HCT116 (cell line): Measurements from ENCODE around the gene TNRC6B. TPM values are rescaled to one million over a fixed set of nuclear protein-coding genes. Genes with fewer than 3 reads are reported as not detected.

Experiments
- ATAC-seq: fragments of 200-7000 bp; cut with Tn5 transposase; 2 replicates; pipeline ENCODE4 v1.9.1; 2020; ENCODE audit warnings: mild to moderate bottlenecking, moderate library complexity
- BruUV-seq: library from RNA; stranded (reverse); fragments of 400-500 nt; replicated peaks from 2 replicates; lab custom pipeline; 2021; lab: Mats Ljungman, UMichigan
- CTCF ChIA-PET: fragments of 300-600 bp; sonication (Branson Sonifier 250); formaldehyde crosslinking; loops from one replicate; lab custom pipeline; 2021; ENCODE audit warnings: antibody characterized with exemption; lab: Charles Lee
- POLR2A ChIA-PET: fragments of 300-600, 350-600 bp; sonication (Branson Sonifier 250); formaldehyde crosslinking; loops from one replicate; lab custom pipeline; 2021; ENCODE audit warnings: antibody characterized with exemption; lab: Charles Lee
- RAD21 ChIA-PET, 2 experiments: fragments of 300-600 bp; sonication (Branson Sonifier 250); formaldehyde crosslinking; loops; one replicate each; lab custom pipeline; 2023; ENCODE audit warnings: low total read pairs in 2 of 2; ENCODE audit not compliant: uncharacterized antibody in 2 of 2, unreplicated experiment in 2 of 2, low non-redundant PET in 1 of 2; lab: Charles Lee
- DNase-seq: peaks from one replicate; pipeline ENCODE4 v3.0.0-alpha.2; 2010; ENCODE audit warnings: low read depth, low spot score
- H2AFZ ChIP-seq: fragments of 200-600 bp; shearing (Covaris generic), sonication (generic); 2 replicates; pipeline ENCODE4 v1.6.1; 2017; ENCODE audit warnings: low read depth, mixed run types, mixed read lengths, antibody characterized with exemption, low read length; ENCODE audit not compliant: poor library complexity, severe bottlenecking
- H3K27ac ChIP-seq: 2 replicates; pipeline ENCODE4 v1.5.1; 2012; ENCODE audit warnings: low read depth, low read length
- H3K27me3 ChIP-seq: fragments of 200-600 bp; sonication (generic); 2 replicates; pipeline ENCODE4 v1.6.1; 2016; ENCODE audit warnings: mixed run types, low read length, mixed read lengths; ENCODE audit not compliant: insufficient read depth
- H3K36me3 ChIP-seq, 2 experiments: fragments of 200-500 bp in 1 of 2; fragments of 200-600 bp in 1 of 2; sonication (Bioruptor generic) in 1 of 2; sonication (generic) in 1 of 2; 2 replicates each; pipeline versions ENCODE4 v1.5.1 to v1.6.1; 2014 to 2016; ENCODE audit warnings: low read length in 2 of 2, inconsistent platforms in 1 of 2, mixed read lengths in 1 of 2, mixed run types in 1 of 2; ENCODE audit not compliant: insufficient read depth in 2 of 2, control insufficient read depth in 1 of 2
- H3K4me1 ChIP-seq, 2 experiments: fragments of 200-600 bp in 1 of 2; sonication (generic) in 1 of 2; 2 replicates each; pipeline versions ENCODE4 v1.5.1 to v1.6.1; 2012 to 2017; ENCODE audit warnings: low read length in 2 of 2, inconsistent platforms in 1 of 2, mild to moderate bottlenecking in 1 of 2, mixed read lengths in 1 of 2, mixed run types in 1 of 2, moderate library complexity in 1 of 2; ENCODE audit not compliant: insufficient read depth in 2 of 2, control insufficient read depth in 1 of 2
- H3K4me2 ChIP-seq: fragments of 200-600 bp; sonication (generic); 2 replicates; pipeline ENCODE4 v1.6.1; 2017; ENCODE audit warnings: mixed run types, low read length, mixed read lengths
- H3K4me3 ChIP-seq, 2 experiments: fragments of 200-600 bp in 1 of 2; sonication (generic) in 1 of 2; replicated peaks in 1 of 2; 2 replicates each; pipeline ENCODE4 v1.5.1; 2011 to 2016; ENCODE audit warnings: low read length in 2 of 2, control low read depth in 1 of 2, low read depth in 1 of 2, mild to moderate bottlenecking in 1 of 2, mixed read lengths in 1 of 2, mixed run types in 1 of 2
- H3K79me2 ChIP-seq: fragments of 200-600 bp; sonication (generic); 2 replicates; pipeline ENCODE4 v1.6.1; 2017; ENCODE audit warnings: mild to moderate bottlenecking, mixed run types, low read length, moderate library complexity, mixed read lengths; ENCODE audit not compliant: insufficient read depth
- H3K9ac ChIP-seq: fragments of 200-600 bp; sonication (generic); 2 replicates; pipeline ENCODE4 v1.6.1; 2016; ENCODE audit warnings: low read length, mixed read lengths
- H3K9me2 ChIP-seq: fragments of 200-600 bp; sonication (generic), shearing (Covaris generic); 2 replicates; pipeline ENCODE4 v1.6.1; 2017; ENCODE audit warnings: mixed run types, mild to moderate bottlenecking, moderate library complexity; ENCODE audit not compliant: insufficient read depth
- H3K9me3 ChIP-seq, 2 experiments: fragments of 200-500 bp in 1 of 2; fragments of 200-600 bp in 1 of 2; sonication (Bioruptor generic) in 1 of 2; sonication (generic) in 1 of 2; 2 replicates each; pipeline ENCODE4 v1.6.1; 2014 to 2017; ENCODE audit warnings: low read length in 2 of 2, mixed read lengths in 2 of 2, inconsistent platforms in 1 of 2, low read depth in 1 of 2, mild to moderate bottlenecking in 1 of 2, mixed run types in 1 of 2, moderate library complexity in 1 of 2; ENCODE audit not compliant: control insufficient read depth in 1 of 2, insufficient read depth in 1 of 2
- H4K20me1 ChIP-seq: fragments of 200-600 bp; sonication (generic), shearing (Covaris generic); 2 replicates; pipeline ENCODE4 v1.6.1; 2017; ENCODE audit warnings: mixed run types, mild to moderate bottlenecking, moderate library complexity; ENCODE audit not compliant: insufficient read depth
- CBX3 ChIP-seq: IDR thresholded peaks from 2 replicates; pipeline ENCODE4 v1.6.1; 2012; ENCODE audit warnings: low read depth
- CEBPB ChIP-seq: IDR thresholded peaks from 2 replicates; pipeline ENCODE4 v1.6.1; 2012; ENCODE audit warnings: low read depth
- EGR1 ChIP-seq: IDR thresholded peaks from 2 replicates; pipeline ENCODE4 v1.6.1; 2012; ENCODE audit warnings: low read depth
- FOSL1 ChIP-seq: IDR thresholded peaks from 2 replicates; pipeline ENCODE4 v1.6.1; 2012; ENCODE audit warnings: low read depth
- JUND ChIP-seq: IDR thresholded peaks from 2 replicates; pipeline ENCODE4 v1.6.1; 2012
- MAX ChIP-seq: IDR thresholded peaks from 2 replicates; pipeline ENCODE4 v1.6.1; 2012
- POLR2A ChIP-seq: IDR thresholded peaks from 2 replicates; pipeline ENCODE4 v1.7.0; 2011; ENCODE audit warnings: borderline replicate concordance; ENCODE audit not compliant: insufficient read depth, insufficient read length; ENCODE audit errors: extremely low read depth
- POLR2AphosphoS5 ChIP-seq: IDR thresholded peaks from 2 replicates; pipeline ENCODE4 v1.6.1; 2011; ENCODE audit warnings: mild to moderate bottlenecking, low read depth, low read length, moderate library complexity
- RAD21 ChIP-seq: IDR thresholded peaks from 2 replicates; pipeline ENCODE4 v1.6.1; 2012; ENCODE audit warnings: low read depth, mild to moderate bottlenecking
- SIN3A ChIP-seq: IDR thresholded peaks from 2 replicates; pipeline ENCODE4 v1.6.1; 2012; ENCODE audit warnings: low read depth
- SP1 ChIP-seq: IDR thresholded peaks from 2 replicates; pipeline ENCODE4 v1.6.1; 2012; ENCODE audit warnings: low read depth
- TCF7L2 ChIP-seq: IDR thresholded peaks from 2 replicates; pipeline ENCODE4 v1.7.0; 2011; ENCODE audit warnings: borderline replicate concordance, inconsistent platforms; ENCODE audit not compliant: insufficient read depth, insufficient read length; ENCODE audit errors: extremely low read depth
- YY1 ChIP-seq: IDR thresholded peaks from 2 replicates; pipeline ENCODE4 v1.6.1; 2011; ENCODE audit warnings: low read length, low read depth, moderate library complexity, mild to moderate bottlenecking; ENCODE audit not compliant: insufficient replicate concordance; ENCODE audit errors: extremely low read depth
- ZFX ChIP-seq: fragments of 450-650 bp; IDR thresholded peaks from 2 replicates; pipeline ENCODE4 v1.6.1; 2017
- ZNF274 ChIP-seq: fragments of 200-500 bp; sonication (Bioruptor generic); IDR thresholded peaks from 2 replicates; pipeline ENCODE4 v1.6.1; 2014; ENCODE audit warnings: mild to moderate bottlenecking, low read depth, low read length, inconsistent platforms
- intact Hi-C: fragments of 100-400 bp; cut with micrococcal nuclease; formaldehyde crosslinking; loops from 2 replicates; pipeline ENCODE4 v1.10.0; 2022
- total RNA-seq: library from RNA; stranded (reverse); gene quantifications from one replicate; pipeline ENCODE4 v1.2.1, GENCODE V29; 2021; ENCODE audit not compliant: unreplicated experiment
- TF ChIP-seq, protein P1 (sequence below): IDR thresholded peaks from 2 replicates; pipeline ENCODE4 v1.6.1; 2012

TNRC6B gene
- total RNA-seq, 1 experiment from 2014 or later: 29.8 TPM

GRCh38 chr22:40305625-40306024 lies 127.9 kb downstream of the TNRC6B start:
- Histone ChIP-seq H3K9ac (no peak overlapping the region), H3K4me1 (no peaks in the 10 kb centered on the region), H3K4me3 (no peak overlapping the region), H3K36me3 (peaks cover 6 to 13% of the 10 kb centered on the region in 2 experiments; a peak in 3 of 4 replicates), H3K9me3 (no peaks in the 10 kb centered on the region), H3K4me2 (no peak overlapping the region), H3K27ac (no peak overlapping the region), H3K79me2 (no peaks in the 10 kb centered on the region), H4K20me1 (no peaks in the 10 kb centered on the region), H3K9me2 (no peaks in the 10 kb centered on the region), H3K27me3 (no peaks in the 10 kb centered on the region), H2AFZ (no peak overlapping the region)
- intact Hi-C loops: no loop called here
- ATAC-seq: no peak
- CTCF ChIA-PET: no interaction called here
- POLR2A ChIA-PET: no interaction called here
- no peak for DNase-seq
- RAD21 ChIA-PET: no interaction called here
- BruUV-seq: no TSS peak
- no peak for TF ChIP-seq RAD21
- TF ChIP-seq SP1: no peak
- TF ChIP-seq CEBPB: no peak
- TF ChIP-seq SIN3A: no peak
- TF ChIP-seq MAX: no peak
- no peak for TF ChIP-seq YY1
- TF ChIP-seq TCF7L2: no peak
- TF ChIP-seq FOSL1: no peak
- TF ChIP-seq POLR2A: no peak

DNA sequence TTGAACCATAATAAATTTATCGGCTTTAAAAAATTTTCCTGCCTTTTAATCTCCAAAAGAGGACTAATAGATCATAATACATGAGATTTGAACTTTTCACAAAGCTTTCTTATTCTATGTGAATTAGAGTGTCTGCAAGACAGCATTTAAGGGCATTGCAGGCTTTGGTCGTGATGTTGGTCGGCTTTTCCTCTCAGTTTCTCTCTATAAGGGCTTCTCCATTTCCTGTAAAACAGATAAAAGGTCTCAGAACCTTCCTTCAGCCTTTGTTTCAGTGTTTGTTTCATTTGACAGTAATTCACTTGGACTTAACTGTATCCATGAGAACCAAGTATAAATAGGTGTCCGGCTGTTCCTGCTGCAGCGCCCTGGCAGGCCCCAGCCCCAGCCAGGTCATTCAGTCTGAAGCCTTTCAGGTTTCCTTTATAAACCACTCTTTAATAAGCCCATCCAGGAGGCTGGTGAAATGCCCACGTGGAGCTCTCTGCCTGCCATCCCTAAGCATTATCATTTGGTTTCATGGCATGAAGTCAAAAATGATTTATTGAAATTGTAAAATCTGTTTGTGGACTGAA lies 131.4 kb downstream of the TNRC6B start:
- Histone ChIP-seq H3K4me1 (no peaks in the 10 kb centered on the region), H3K79me2 (no peaks in the 10 kb centered on the region), H4K20me1 (no peaks in the 10 kb centered on the region), H3K9ac (no peak overlapping the region), H3K36me3 (peaks cover 18 to 28% of the 10 kb centered on the region in 2 experiments), H3K27ac (no peak overlapping the region), H3K27me3 (no peaks in the 10 kb centered on the region), H3K9me2 (no peaks in the 10 kb centered on the region), H2AFZ (no peak overlapping the region), H3K4me2 (no peak overlapping the region), H3K4me3 (no peak overlapping the region), H3K9me3 (no peaks in the 10 kb centered on the region)
- BruUV-seq: no TSS peak
- POLR2A ChIA-PET: no interaction called here
- DNase-seq: no peak
- intact Hi-C loops: no loop called here
- RAD21 ChIA-PET: no interaction called here
- CTCF ChIA-PET: no interaction called here
- ATAC-seq: no peak
- TF ChIP-seq FOSL1 (no peak), ZFX (no peak), EGR1 (no peak), TCF7L2 (no peak), ZNF274 (no peak), POLR2AphosphoS5 (no peak), CBX3 (no peak), SIN3A (no peak), JUND (no peak)
- TF ChIP-seq, protein P1, sequence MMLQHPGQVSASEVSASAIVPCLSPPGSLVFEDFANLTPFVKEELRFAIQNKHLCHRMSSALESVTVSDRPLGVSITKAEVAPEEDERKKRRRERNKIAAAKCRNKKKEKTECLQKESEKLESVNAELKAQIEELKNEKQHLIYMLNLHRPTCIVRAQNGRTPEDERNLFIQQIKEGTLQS: no peak
